ENCODE results near the gene MTHFD1L.

Gene MTHFD1L

GRCh38 chr6:151007922-151008321, 142.4 kb downstream of the MTHFD1L start:
- no peak overlapping the region for H3K4me3 ChIP-seq (ENCODE audit: low read length)
- peaks cover 28% of the 10 kb centered on the region for H3K4me1 ChIP-seq (ENCODE audit: control insufficient read depth, insufficient read depth, low read length)
- no peaks in the 10 kb centered on the region for H3K9me3 ChIP-seq (replicated peaks; ENCODE audit: low read length)
- H3K27me3 ChIP-seq (ENCODE audit: control insufficient read depth, insufficient read depth, low read length), result no peaks in the 10 kb centered on the region
- no peak overlapping the region for H3K9ac ChIP-seq (ENCODE audit: low read depth, low read length)
- H3K36me3 ChIP-seq (ENCODE audit: insufficient read depth, low read length), result peaks cover 10% of the 10 kb centered on the region
- no peak overlapping the region for H3K4me2 ChIP-seq (ENCODE audit: low read length)

DNA sequence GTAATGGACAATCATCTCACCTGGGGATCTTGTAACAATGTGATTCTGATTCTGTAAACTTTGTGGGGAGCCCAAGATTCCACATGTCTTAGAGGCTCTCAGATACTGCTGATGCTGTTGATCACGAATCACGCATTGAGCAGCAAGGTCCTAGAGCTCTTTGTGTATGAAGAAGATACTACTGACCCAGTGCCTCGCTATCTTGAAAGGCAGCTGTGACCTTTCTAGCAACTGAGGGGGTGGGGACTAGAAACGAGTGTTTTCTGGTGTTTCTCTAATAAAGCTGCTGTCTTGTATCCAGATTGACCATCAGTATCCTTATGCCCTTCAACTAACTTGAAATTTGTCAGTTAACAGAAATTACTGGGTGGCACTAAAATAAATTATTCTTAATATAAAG, 142.9 kb downstream of the MTHFD1L start:
- Histone ChIP-seq H3K9me3 (replicated peaks; ENCODE audit: low read length) (no peaks in the 10 kb centered on the region), H3K27me3 (ENCODE audit: control insufficient read depth, insufficient read depth, low read length) (no peaks in the 10 kb centered on the region), H3K4me2 (ENCODE audit: low read length) (no peak overlapping the region), H3K9ac (ENCODE audit: low read depth, low read length) (no peak overlapping the region), H3K4me1 (ENCODE audit: control insufficient read depth, insufficient read depth, low read length) (peaks cover 29% of the 10 kb centered on the region), H3K36me3 (ENCODE audit: insufficient read depth, low read length) (peaks cover 10% of the 10 kb centered on the region), H3K4me3 (ENCODE audit: low read length) (no peak overlapping the region)

DNA sequence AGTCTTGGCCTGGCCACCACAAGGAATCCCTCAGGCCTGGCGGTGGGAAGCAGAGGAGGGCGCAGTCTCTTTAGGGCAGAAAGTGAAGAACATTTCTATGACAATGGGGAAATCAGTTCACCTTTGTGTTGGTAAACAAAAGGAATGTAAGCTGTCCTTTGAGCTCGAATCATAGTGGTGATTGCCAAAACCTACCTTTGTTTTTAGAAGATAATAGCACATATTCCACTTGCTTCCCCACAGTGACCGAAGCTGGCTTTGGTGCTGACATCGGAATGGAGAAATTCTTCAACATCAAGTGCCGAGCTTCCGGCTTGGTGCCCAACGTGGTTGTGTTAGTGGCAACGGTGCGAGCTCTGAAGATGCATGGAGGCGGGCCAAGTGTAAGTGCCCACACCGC, 144.1 kb downstream of the MTHFD1L start:
- H3K4me1 ChIP-seq (ENCODE audit: control insufficient read depth, insufficient read depth, low read length), result peaks cover 23% of the 10 kb centered on the region
- H3K36me3 ChIP-seq (ENCODE audit: insufficient read depth, low read length), result peaks cover 10% of the 10 kb centered on the region
- no peaks in the 10 kb centered on the region for H3K9me3 ChIP-seq (replicated peaks; ENCODE audit: low read length)
- no peak overlapping the region for H3K4me2 ChIP-seq (ENCODE audit: low read length)
- no peak overlapping the region for H3K9ac ChIP-seq (ENCODE audit: low read depth, low read length)
- no peaks in the 10 kb centered on the region for H3K27me3 ChIP-seq (ENCODE audit: control insufficient read depth, insufficient read depth, low read length)
- H3K4me3 ChIP-seq (ENCODE audit: low read length), result no peak overlapping the region

DNA sequence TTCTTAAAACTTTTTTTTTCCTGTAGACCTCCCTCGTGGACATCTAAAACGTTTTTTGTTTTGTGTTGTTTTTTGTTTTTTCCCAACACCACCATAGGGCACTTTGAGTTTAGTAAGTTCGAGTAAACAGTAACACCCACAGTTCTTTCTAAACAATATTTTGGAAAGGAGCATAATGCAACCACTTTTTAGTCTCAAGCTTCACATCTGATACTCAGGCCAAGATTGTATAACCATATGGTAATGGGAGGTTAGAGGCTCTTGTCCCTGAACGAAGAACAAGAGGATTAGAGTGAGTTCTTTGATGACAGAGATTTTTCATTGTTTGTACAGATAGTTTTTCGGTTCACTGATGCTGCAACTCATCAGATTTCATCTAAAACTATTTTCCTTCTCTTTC, 144.6 kb downstream of the MTHFD1L start:
- Histone ChIP-seq H3K4me2 (ENCODE audit: low read length) (no peak overlapping the region), H3K9ac (ENCODE audit: low read depth, low read length) (no peak overlapping the region), H3K4me1 (ENCODE audit: control insufficient read depth, insufficient read depth, low read length) (peaks cover 23% of the 10 kb centered on the region), H3K27me3 (ENCODE audit: control insufficient read depth, insufficient read depth, low read length) (no peaks in the 10 kb centered on the region), H3K9me3 (replicated peaks; ENCODE audit: low read length) (no peaks in the 10 kb centered on the region), H3K4me3 (ENCODE audit: low read length) (no peak overlapping the region), H3K36me3 (ENCODE audit: insufficient read depth, low read length) (peaks cover 10% of the 10 kb centered on the region)

GRCh38 chr6:151012321-151013294, 147.1 kb downstream of the MTHFD1L start:
- peak overlapping the region; percentile 19 for H3K4me2 ChIP-seq (ENCODE audit: low read length)
- no peaks in the 10 kb centered on the region for H3K27me3 ChIP-seq (ENCODE audit: control insufficient read depth, insufficient read depth, low read length)
- peaks cover 22% of the 10 kb centered on the region for H3K36me3 ChIP-seq (ENCODE audit: insufficient read depth, low read length)
- peak overlapping the region; percentile 9 for H3K9ac ChIP-seq (ENCODE audit: low read depth, low read length)
- H3K9me3 ChIP-seq (replicated peaks; ENCODE audit: low read length), result no peaks in the 10 kb centered on the region
- H3K4me3 ChIP-seq (ENCODE audit: low read length), result no peak overlapping the region
- H3K4me1 ChIP-seq (ENCODE audit: control insufficient read depth, insufficient read depth, low read length), result peaks cover 18% of the 10 kb centered on the region

DNA sequence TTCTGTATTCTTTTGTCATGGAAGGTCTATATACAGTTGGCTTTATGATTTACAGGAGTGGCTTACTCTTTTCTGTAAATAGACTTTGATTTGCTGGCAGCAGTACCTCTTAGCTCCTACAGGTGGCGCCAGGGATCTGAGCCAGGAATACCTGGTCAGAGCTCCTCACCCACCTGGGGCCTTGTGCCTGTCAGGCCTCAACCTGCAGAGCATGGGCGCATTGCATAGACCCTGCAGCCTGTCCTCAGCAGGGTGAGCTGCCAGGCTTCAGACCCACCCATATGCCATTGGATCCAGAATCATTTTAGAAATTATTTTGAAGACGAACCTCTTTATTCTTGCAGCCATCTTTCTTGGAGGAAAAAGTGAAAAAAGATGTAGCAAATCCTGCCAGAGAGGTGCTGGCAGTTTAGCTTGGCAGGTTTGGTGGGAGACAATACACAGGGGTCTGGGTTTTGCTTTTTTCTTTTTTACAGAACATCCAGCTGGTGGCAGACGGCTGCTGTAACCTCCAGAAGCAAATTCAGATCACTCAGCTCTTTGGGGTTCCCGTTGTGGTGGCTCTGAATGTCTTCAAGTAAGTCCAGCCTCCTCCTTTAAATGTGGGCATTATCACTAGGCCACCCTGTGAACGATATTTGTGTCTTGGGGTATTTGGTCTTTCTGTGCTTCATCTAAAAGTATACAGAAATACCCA, 149.1 kb downstream of the MTHFD1L start:
- Histone ChIP-seq H3K27me3 (ENCODE audit: control insufficient read depth, insufficient read depth, low read length) (no peaks in the 10 kb centered on the region), H3K4me1 (ENCODE audit: control insufficient read depth, insufficient read depth, low read length) (peaks cover 25% of the 10 kb centered on the region), H3K9me3 (replicated peaks; ENCODE audit: low read length) (no peaks in the 10 kb centered on the region), H3K9ac (ENCODE audit: low read depth, low read length) (peak overlapping the region; percentile 41), H3K4me2 (ENCODE audit: low read length) (no peak overlapping the region), H3K4me3 (ENCODE audit: low read length) (no peak overlapping the region), H3K36me3 (ENCODE audit: insufficient read depth, low read length) (peaks cover 33% of the 10 kb centered on the region)

DNA sequence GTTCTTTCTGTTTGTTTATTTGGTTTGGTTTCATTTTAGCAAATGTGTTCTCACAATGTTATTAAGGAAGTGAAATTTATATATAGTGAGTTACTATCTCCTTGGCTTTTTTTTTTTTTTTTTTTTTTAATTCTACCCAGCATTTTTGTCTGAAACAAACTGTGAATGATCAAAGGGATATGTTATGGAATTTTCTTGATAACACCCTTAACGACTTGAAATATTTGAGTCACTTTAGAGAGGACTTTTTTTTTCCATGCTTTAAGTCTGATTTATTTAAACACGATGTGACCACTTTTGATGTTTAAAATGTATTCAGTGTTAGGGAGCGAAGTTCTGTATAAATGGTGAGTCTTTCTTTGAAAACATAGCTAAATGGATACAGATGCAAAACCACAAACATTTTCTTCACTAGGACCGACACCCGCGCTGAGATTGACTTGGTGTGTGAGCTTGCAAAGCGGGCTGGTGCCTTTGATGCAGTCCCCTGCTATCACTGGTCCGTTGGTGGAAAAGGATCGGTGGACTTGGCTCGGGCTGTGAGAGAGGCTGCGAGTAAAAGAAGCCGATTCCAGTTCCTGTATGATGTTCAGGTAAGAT, 149.7 kb downstream of the MTHFD1L start:
- H3K4me3 ChIP-seq (ENCODE audit: low read length), result no peak overlapping the region

GRCh38 chr6:151016107-151016506, 150.6 kb downstream of the MTHFD1L start:
- Histone ChIP-seq H3K36me3 (ENCODE audit: insufficient read depth, low read length) (peaks cover 33% of the 10 kb centered on the region), H3K4me2 (ENCODE audit: low read length) (no peak overlapping the region), H3K9ac (ENCODE audit: low read depth, low read length) (no peak overlapping the region), H3K9me3 (replicated peaks; ENCODE audit: low read length) (no peaks in the 10 kb centered on the region), H3K4me3 (ENCODE audit: low read length) (no peak overlapping the region), H3K4me1 (ENCODE audit: control insufficient read depth, insufficient read depth, low read length) (peaks cover 25% of the 10 kb centered on the region), H3K27me3 (ENCODE audit: control insufficient read depth, insufficient read depth, low read length) (no peaks in the 10 kb centered on the region)

More for the DNA sequence above, 149.7 kb downstream of the MTHFD1L start:
- peaks cover 34% of the 10 kb centered on the region for H3K36me3 ChIP-seq (ENCODE audit: insufficient read depth, low read length)
- no peaks in the 10 kb centered on the region for H3K9me3 ChIP-seq (replicated peaks; ENCODE audit: low read length)
- peaks cover 25% of the 10 kb centered on the region for H3K4me1 ChIP-seq (ENCODE audit: control insufficient read depth, insufficient read depth, low read length)
- H3K4me2 ChIP-seq (ENCODE audit: low read length), result no peak overlapping the region
- peak overlapping the region; percentile 41 for H3K9ac ChIP-seq (ENCODE audit: low read depth, low read length)
- no peaks in the 10 kb centered on the region for H3K27me3 ChIP-seq (ENCODE audit: control insufficient read depth, insufficient read depth, low read length)

DNA sequence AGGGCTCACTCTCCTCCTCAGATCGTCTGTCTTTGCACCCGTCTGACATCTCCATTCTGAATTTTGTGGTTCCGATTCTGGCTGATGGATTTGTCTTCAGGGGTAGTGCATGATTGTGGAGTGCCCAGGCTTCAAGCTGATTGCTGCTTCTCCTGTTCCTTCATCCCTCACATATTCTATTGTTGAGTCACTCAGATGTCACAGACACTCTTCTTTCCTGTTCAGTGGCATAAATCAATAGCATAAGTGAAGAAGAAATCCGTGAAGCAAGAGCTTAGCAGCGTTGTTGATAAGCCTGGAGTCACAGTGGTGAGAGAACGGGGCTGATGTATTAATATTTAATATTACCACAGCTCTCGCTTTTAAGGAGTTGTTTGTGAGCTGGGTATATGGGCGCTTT, 152.5 kb downstream of the MTHFD1L start:
- Histone ChIP-seq H3K9ac (ENCODE audit: low read depth, low read length) (no peak overlapping the region), H3K27me3 (ENCODE audit: control insufficient read depth, insufficient read depth, low read length) (no peaks in the 10 kb centered on the region), H3K36me3 (ENCODE audit: insufficient read depth, low read length) (peaks cover 36% of the 10 kb centered on the region), H3K4me2 (ENCODE audit: low read length) (no peak overlapping the region), H3K9me3 (replicated peaks; ENCODE audit: low read length) (no peaks in the 10 kb centered on the region), H3K4me3 (ENCODE audit: low read length) (no peak overlapping the region), H3K4me1 (ENCODE audit: control insufficient read depth, insufficient read depth, low read length) (peaks cover 27% of the 10 kb centered on the region)

DNA sequence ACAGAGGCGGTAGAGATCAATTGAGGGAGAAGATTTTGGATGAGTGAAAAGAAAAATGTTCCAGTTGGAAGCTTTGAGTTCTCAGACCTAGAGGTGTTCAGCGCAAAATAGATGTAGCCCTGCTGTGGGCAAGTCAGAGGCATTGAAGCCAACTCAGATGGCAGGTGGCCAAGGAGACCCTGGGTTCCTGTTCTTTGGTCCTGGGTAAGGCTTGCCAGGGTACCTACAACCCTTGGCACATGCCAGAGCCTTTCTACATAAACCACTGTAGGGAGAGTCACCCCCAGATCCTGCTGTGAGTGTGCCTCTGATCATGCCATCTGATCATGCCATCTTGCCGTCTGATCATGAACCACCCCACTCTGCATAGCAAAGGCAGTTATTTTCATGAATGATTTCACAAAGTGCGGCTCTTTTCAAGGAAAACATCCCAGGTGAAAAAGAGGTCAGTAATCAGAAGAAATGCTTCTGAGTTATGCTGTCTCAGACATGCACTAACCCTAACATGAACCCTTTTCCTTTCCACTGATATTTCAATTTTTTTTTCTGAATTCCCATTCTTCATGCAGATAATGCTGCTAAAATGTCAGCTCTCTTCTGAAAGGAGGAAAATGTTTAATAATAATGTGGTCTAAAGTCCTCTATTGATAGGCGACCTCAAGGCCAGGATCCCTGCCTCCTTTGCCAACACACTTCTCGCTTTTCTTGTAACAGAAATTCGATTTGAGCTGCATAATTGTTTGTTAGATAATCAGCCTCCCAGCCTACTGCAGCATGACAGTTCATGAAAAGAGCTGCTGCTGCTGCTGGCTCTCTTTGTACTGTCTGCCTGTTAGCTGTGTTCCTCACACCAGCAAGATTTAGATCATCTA, 153.6 kb downstream of the MTHFD1L start:
- no peak overlapping the region for H3K4me3 ChIP-seq (ENCODE audit: low read length)
- H3K4me1 ChIP-seq (ENCODE audit: control insufficient read depth, insufficient read depth, low read length), result peaks cover 27% of the 10 kb centered on the region
- no peak overlapping the region for H3K4me2 ChIP-seq (ENCODE audit: low read length)
- no peak overlapping the region for H3K9ac ChIP-seq (ENCODE audit: low read depth, low read length)
- peaks cover 36% of the 10 kb centered on the region for H3K36me3 ChIP-seq (ENCODE audit: insufficient read depth, low read length)
- no peaks in the 10 kb centered on the region for H3K27me3 ChIP-seq (ENCODE audit: control insufficient read depth, insufficient read depth, low read length)
- no peaks in the 10 kb centered on the region for H3K9me3 ChIP-seq (replicated peaks; ENCODE audit: low read length)

DNA sequence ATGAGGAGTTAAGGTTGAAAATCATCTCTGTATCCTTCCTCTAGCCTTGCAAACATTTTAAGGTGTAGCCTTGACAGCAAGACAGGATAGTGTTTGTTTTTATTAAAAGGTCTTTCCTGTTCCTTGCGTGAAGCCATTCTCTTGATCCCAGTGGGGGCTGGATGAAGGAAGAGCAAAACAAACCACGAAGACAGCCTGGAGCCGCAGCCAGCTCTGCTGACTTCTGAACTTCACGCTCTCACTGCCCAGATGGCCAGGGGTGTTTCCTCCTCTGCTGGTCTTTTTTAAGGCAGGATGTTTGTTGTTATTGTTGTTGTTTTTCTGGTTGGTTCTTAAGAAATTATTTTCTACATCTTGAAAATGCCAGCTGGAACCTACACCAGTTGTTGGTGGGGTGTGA, 156.4 kb downstream of the MTHFD1L start:
- H3K9me3 ChIP-seq (replicated peaks; ENCODE audit: low read length), result no peaks in the 10 kb centered on the region
- H3K27me3 ChIP-seq (ENCODE audit: control insufficient read depth, insufficient read depth, low read length), result no peaks in the 10 kb centered on the region
- H3K9ac ChIP-seq (ENCODE audit: low read depth, low read length), result peak overlapping the region; percentile 41
- no peak overlapping the region for H3K4me3 ChIP-seq (ENCODE audit: low read length)
- H3K4me2 ChIP-seq (ENCODE audit: low read length), result no peak overlapping the region
- H3K36me3 ChIP-seq (ENCODE audit: insufficient read depth, low read length), result peaks cover 34% of the 10 kb centered on the region
- peaks cover 26% of the 10 kb centered on the region for H3K4me1 ChIP-seq (ENCODE audit: control insufficient read depth, insufficient read depth, low read length)

All from skeletal muscle satellite cell (primary cell).